ENCODE results near the gene EXD1.
"Not testable (repeated sequence)": the region's sequence is repeated elsewhere in the genome, so short reads cannot be mapped to it uniquely, and the experiment has no call there.

Gene EXD1, protein sequence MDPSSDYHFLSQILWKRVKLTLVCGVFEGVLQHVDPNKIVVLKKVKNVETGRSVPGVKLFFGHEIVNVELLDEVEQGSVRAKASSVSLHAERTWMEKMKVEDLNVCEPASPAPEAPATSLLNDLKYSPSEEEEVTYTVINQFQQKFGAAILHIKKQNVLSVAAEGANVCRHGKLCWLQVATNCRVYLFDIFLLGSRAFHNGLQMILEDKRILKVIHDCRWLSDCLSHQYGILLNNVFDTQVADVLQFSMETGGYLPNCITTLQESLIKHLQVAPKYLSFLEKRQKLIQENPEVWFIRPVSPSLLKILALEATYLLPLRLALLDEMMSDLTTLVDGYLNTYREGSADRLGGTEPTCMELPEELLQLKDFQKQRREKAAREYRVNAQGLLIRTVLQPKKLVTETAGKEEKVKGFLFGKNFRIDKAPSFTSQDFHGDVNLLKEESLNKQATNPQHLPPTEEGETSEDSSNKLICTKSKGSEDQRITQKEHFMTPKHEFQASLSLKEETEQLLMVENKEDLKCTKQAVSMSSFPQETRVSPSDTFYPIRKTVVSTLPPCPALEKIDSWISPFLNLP
- total RNA-seq: 0 to 0.07 reads per million in 2 donors

GRCh38 chr15:41230650-41231421, at the start of gene EXD1, which contains the start of gene CHP1:
Gene EXD1 (minus strand): TSS chr15:41230757. CDS start chr15:41226575, 4,182 bp downstream.
Gene CHP1 (plus strand): TSS chr15:41231268. CDS start chr15:41231383, 115 bp downstream.
- peak; percentile 91 for DNase-seq

GRCh38 chr15:41279535-41280283, 49.2 kb upstream of the EXD1 start:
- no peak for DNase-seq

DNA sequence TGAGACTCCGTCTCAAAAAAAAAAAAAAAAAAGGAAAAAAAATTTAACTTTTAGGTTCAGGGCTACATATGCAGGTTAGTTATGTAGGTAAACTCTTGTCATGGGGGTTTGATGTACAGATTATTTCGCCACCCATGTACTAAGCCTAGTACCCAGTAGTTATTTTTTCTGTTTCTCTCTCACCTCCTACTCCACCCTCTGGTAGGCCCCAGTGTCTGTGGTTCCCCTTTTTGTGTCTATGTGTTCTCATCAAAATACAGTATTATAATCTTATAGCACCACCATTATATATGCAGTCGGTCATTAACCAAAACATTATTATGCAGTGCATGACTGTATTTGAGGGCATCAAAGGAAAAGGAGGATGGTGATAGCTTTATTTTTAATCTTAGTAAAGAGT, 47.8 kb upstream of the EXD1 start:
- no peak for DNase-seq

- no peak for DNase-seq
These were observed 46.3 kb upstream of the EXD1 start for GRCh38 chr15:41276831-41277230.

DNA sequence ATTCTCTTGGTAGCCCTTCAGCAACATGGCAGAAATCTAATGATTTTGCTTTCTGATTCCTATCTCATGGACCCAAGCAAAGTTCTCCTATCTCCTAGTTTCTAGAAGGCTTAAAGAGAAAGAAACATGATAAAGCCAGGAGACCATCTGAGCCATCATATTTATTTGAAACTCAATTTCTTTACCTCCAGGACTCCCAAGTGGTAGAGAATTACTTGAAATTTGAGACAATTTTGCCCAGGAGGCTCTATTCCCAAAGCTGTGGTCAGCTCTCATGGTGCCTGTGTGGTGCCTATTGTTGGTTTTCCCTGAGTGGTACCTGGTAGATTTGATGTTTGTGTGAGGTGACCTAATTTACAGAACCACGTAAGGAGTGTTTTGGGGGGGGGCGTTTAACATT, 39.3 kb upstream of the EXD1 start:
- DNase-seq: no peak

DNA sequence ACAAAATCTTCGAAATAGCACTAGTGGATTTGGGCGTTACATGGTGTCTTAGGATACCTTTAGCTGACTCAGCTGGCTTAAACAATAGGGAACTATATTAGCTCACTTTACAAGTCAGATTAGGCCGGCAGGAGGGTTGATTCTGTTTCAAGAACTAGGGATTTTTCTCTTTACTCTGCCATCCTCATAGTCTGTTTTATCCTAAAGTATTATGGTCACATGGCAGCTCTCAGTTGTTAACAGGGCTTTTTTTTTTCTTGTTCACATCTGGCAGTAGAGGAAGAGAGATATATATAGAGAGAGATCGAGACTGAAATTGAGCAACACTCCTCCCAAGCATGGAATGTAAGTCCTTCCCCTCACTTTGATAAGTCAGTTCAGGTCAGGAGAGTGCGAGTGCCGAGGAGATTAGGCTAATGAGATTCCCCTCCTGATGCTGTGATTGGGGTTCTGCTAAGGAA, 33.4 kb upstream of the EXD1 start:
- DNase-seq: no peak

DNA sequence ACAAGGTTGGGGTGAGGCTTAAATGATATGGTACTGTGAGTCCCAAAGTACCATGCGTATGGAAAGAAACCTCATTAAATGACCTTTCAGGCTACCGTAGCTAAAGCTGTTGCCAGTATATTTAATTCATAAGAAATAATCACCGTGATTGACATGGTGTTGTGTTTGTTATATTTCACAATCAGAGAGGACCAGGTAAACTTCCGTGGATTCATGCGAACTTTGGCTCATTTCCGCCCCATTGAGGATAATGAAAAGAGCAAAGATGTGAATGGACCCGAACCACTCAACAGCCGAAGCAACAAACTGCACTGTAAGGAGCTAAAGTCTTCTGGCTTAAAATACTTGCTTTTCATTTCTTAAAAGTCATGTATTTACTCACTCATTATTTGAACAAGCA, 32.0 kb upstream of the EXD1 start:
- DNase-seq: no peak

DNA sequence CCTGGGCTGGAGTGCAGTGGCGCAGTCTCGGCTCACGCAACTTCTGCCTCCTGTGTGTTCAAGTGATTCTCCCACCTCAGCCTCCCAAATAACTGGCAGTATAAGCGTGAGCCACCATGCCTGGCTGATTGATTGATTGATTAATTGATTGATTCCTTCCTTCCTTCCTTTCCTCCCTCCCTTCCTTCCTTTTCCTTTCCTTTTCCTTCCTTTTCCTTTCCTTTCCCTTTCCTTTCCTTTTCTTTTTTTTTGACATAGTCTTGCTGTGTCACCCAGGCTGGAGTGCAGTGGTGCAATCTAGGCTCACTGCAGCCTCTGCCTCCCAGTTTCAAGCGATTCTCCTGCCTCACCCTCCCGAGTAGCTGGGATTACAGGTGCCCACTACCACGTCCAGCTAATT, 30.4 kb upstream of the EXD1 start:
- not testable (repeated sequence) for DNase-seq

- no peak for DNase-seq
These were observed 29.1 kb upstream of the EXD1 start for GRCh38 chr15:41259546-41260189.

GRCh38 chr15:41258750-41259471, 28.4 kb upstream of the EXD1 start:
- no peak for DNase-seq

DNA sequence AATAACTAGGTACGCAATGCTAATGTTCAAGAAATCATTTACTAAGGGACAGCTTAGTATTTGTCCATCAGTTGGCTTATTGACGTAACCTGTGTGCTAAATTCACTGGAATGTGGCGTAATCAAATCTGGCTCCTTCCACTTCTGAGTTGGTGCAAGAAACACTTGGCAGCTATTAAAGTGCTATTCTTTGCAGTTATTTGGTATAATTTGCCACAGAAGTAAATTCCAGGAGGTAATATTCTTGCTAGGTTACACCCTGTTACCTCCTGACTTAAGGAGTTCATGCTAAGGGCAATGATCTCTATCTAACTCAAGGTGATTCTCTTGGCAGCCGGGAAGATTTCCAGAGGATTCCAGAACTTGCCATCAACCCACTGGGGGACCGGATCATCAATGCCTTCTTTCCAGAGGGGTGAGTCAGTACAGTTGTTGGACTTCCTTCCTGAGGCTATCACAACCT, 26.1 kb upstream of the EXD1 start:
- no peak for DNase-seq

GRCh38 chr15:41256103-41256502, 25.5 kb upstream of the EXD1 start:
- DNase-seq: no peak

GRCh38 chr15:41254560-41254959, 24.0 kb upstream of the EXD1 start:
- no peak for DNase-seq

DNA sequence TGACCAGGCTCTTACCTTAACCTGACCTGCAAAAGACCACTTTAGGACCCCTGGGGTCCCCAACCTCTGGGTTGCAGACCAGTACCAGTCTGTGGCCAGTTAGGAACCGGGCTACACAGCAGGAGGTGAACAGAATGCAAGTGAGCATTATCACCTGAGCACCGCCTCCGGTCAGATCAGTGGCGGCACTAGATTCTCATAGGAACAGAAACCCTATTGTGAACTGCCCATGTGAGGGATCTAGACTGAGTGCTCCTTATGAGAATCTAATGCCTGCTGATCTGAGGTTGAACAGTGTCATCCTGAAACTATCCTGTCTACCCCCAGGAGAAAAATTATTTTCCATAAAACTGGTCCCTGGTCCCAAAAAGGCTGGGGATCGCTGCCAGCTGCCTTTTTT, 20.9 kb upstream of the EXD1 start:
- DNase-seq: no peak

GRCh38 chr15:41250745-41251144, 20.2 kb upstream of the EXD1 start:
- DNase-seq: not testable (repeated sequence)

DNA sequence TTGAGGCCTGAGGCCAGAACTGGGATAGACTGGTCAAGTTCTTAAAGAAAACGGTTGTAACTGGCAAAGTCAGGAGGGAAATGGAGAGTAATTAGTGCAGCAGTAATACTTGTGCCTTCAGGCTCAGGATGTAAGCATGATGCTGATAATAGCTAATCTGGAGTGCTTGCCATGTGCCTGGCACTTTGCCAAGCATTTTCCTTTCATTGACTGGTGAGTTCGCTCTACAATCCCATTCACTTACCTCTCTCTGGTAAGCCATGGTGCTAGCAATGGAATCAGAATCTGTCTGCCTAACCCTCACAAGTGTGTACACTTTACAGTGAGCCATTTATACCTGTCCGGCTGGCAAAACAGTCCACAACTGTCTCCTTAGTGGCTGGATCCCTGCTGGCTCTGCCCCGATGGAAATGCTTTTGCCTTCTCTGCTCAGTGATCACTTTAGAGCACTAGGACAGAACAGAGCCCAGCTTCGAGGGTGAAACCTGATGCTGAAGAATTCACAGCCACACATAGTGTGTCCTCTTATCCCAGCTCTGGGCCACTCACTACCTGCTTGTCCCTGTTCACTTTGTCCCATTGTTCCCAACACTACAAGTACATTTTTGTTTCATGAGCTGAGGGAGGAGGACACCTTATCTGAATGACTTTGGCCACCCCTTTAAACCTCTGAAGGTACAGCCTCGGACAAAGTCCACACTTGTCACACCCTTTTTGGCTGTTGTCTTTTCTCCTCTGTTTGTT, 10.8 kb upstream of the EXD1 start:
- no peak for DNase-seq

GRCh38 chr15:41238100-41238499, 7.5 kb upstream of the EXD1 start:
- DNase-seq: no peak

- DNase-seq: no peak
These were observed 5.4 kb upstream of the EXD1 start for GRCh38 chr15:41235929-41236328.

DNA sequence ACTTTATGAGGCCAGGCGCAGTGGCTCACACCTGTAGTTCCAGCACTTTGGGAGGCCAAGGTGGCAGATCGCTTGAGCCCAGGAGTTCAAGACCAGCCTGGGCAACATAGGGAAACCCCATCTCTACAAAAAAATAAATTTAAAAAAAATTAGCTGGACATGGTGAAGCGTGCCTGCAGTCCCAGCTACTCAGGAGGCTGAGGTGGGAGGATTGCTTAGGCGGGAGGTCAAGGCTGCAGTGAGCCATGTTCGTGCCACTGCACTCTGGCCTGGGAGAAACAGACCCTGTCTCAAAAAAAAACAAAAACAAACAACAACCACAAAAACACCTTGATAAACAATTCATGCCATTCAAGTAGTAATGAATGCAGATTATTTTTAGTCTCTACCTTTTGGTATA, 4.7 kb upstream of the EXD1 start:
- DNase-seq: not testable (repeated sequence)

GRCh38 chr15:41233367-41233771, 2.8 kb upstream of the EXD1 start:
- DNase-seq: no peak
